Esophagus muscularis mucosa (tissue), 4 donors: ENCODE data around the gene PHIP. TPM values are rescaled to one million over a fixed set of nuclear protein-coding genes. Genes with fewer than 3 reads are reported as not detected.

ENCODE experiments used
- DNase-seq: peaks from one replicate; pipeline ENCODE4 v3.0.0-alpha.2; 2017; ENCODE audit errors: extremely low spot score
- H3K27ac ChIP-seq, 4 donors: fragments of 200-600 bp; sonication (generic); replicated peaks in 1 of 4; 1 replicate in 3 of 4; 2 replicates in 1 of 4; pipeline ENCODE4 v1.5.1; 2016 to 2019; ENCODE audit warnings: mild to moderate bottlenecking in 1 of 4
- H3K27me3 ChIP-seq, 4 donors: fragments of 200-600 bp; sonication (generic); one replicate each; pipeline versions ENCODE4 v1.5.1 to v1.6.0; 2016 to 2019
- H3K36me3 ChIP-seq, 4 donors: fragments of 200-600 bp; sonication (generic); one replicate each; pipeline ENCODE4 v1.5.1; 2016 to 2019
- H3K4me1 ChIP-seq, 4 donors: fragments of 200-600 bp; sonication (generic); one replicate each; pipeline ENCODE4 v1.5.1; 2016 to 2019
- H3K4me3 ChIP-seq, 4 donors: fragments of 200-600 bp; sonication (generic); 1 replicate in 2 of 4; 2 replicates in 2 of 4; pipeline ENCODE4 v1.5.1; 2016 to 2019; ENCODE audit warnings: mild to moderate bottlenecking in 4 of 4, moderate library complexity in 1 of 4
- H3K9me3 ChIP-seq, 4 donors: fragments of 200-600 bp; sonication (generic); 1 replicate in 3 of 4; 2 replicates in 1 of 4; pipeline ENCODE4 v1.5.1; 2016 to 2019
- CTCF ChIP-seq, 3 experiments: fragments of 200-600 bp in 2 of 3; fragments of 450-650 bp in 1 of 3; sonication (generic) in 2 of 3; IDR thresholded peaks; one replicate each; pipeline ENCODE4 v1.5.1; 2017 to 2019; ENCODE audit warnings: antibody characterized with exemption in 3 of 3, mild to moderate bottlenecking in 2 of 3, moderate library complexity in 1 of 3
- EP300 ChIP-seq: sonication (generic); formaldehyde crosslinking; IDR thresholded peaks from one replicate; pipeline ENCODE4 v1.6.1; 2017; ENCODE audit warnings: antibody characterized with exemption
- POLR2A ChIP-seq: fragments of 450-650 bp; IDR thresholded peaks from one replicate; pipeline ENCODE4 v1.6.1; 2017; ENCODE audit warnings: antibody characterized with exemption, moderate library complexity, mild to moderate bottlenecking, low read depth
- POLR2AphosphoS5 ChIP-seq, 2 donors: sonication (generic); formaldehyde crosslinking; IDR thresholded peaks; one replicate each; pipeline ENCODE4 v1.6.1; 2017; ENCODE audit warnings: antibody characterized with exemption in 2 of 2
- WGBS: methylation state at CpG from one replicate; pipeline ENCODE4 v1.1.5; 2018; 5-methylcytosine and 5-hydroxymethylcytosine counted together
- intact Hi-C: fragments of 100-400 bp; cut with DNase I; formaldehyde crosslinking; loops from one replicate; pipeline ENCODE4 v1.15.1; 2023
- total RNA-seq, 4 donors: library from RNA; depleted of rRNA; stranded (reverse); fragments of >200 nt; gene quantifications; one replicate each; pipeline versions ENCODE4 v1.1.0 to v1.2.1, GENCODE V29; 2016

The PHIP gene
- total RNA-seq, 4 donors from 2014 or later: 20.1 to 32.4 (median 25.5) TPM

DNA sequence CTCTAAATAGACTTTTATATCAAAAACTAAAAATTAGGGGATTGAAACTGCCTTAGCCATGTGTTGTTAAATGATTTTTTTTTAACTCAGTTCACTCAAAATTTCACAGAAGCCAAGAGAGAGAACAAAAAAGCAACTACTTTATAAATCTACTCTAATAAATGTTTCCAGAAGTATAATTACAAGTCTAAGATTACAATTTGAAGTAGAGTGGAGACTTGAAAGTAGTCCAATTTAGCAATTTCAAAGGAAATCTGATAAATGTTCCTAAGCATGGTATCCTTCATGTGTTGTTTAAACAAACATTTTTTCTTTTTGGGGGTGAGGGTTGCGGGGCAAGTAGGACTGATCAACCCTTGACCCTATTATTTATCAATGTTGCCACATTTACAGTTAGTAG lies 72.6 kb downstream of the PHIP start:
- H3K36me3 ChIP-seq: peaks cover 0 to 31% (median 18%) of the 10 kb centered on the region in 4 donors
- no peak overlapping the region for H3K4me3 ChIP-seq
- no peaks in the 10 kb centered on the region for H3K27me3 ChIP-seq
- H3K27ac ChIP-seq: no peak overlapping the region
- no peak for DNase-seq
- intact Hi-C loops: no loop called here
- WGBS: 100% methylated on average over 1 of the region's 1 CpG
- no peaks in the 10 kb centered on the region for H3K9me3 ChIP-seq
- TF ChIP-seq POLR2A: no peak
- TF ChIP-seq EP300: no peak
- no peak for TF ChIP-seq POLR2AphosphoS5 (IDR thresholded peaks at IDR 0.05)
- no peak for TF ChIP-seq CTCF (IDR thresholded peaks at IDR 0.05)
- H3K4me1 ChIP-seq: peaks cover 0 to 22% (median 7%) of the 10 kb centered on the region in 4 donors

GRCh38 chr6:79005024-79005423 lies 73.0 kb downstream of the PHIP start:
- Histone ChIP-seq H3K4me3 (no peak overlapping the region), H3K27ac (no peak overlapping the region), H3K36me3 (peaks cover 0 to 35% (median 20%) of the 10 kb centered on the region in 4 donors), H3K27me3 (no peaks in the 10 kb centered on the region), H3K9me3 (no peaks in the 10 kb centered on the region), H3K4me1 (peaks cover 0 to 21% (median 7%) of the 10 kb centered on the region in 4 donors)
- 65% methylated on average over 1 of the region's 1 CpG for WGBS
- intact Hi-C loops: no loop called here
- TF ChIP-seq POLR2AphosphoS5 (IDR thresholded peaks at IDR 0.05) (no peak), POLR2A (no peak), EP300 (no peak), CTCF (IDR thresholded peaks at IDR 0.05) (no peak)
- no peak for DNase-seq

DNA sequence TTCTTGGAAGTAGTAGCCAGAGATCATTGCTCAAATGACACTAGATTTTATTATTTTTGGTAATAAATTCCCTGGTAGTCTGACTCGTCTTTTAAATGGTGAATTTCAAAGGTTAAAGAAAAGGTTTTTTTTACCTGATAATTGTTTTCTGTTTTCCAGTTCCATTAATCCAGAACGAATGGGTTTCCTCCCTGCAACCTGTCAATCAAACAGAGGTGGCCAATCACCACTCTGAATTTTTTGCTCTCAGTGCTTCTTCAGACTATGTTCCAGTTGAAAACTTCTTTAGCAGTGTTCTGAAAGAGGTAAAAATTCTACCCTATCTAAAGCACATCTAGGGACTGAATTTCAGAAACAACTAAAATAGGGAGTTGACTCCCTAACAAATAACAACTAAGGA lies 73.8 kb downstream of the PHIP start:
- Histone ChIP-seq H3K9me3 (no peaks in the 10 kb centered on the region), H3K27ac (no peak overlapping the region), H3K27me3 (no peaks in the 10 kb centered on the region), H3K4me3 (no peak overlapping the region), H3K4me1 (peaks cover 0 to 13% (median 7%) of the 10 kb centered on the region in 4 donors), H3K36me3 (peaks cover 0 to 40% (median 22%) of the 10 kb centered on the region in 4 donors)
- no peak for TF ChIP-seq POLR2AphosphoS5 (IDR thresholded peaks at IDR 0.05)
- no peak for TF ChIP-seq CTCF (IDR thresholded peaks at IDR 0.05)
- TF ChIP-seq EP300: no peak
- TF ChIP-seq POLR2A: no peak
- intact Hi-C loops: no loop called here
- 88% methylated on average over 2 of the region's 2 CpGs for WGBS
- no peak for DNase-seq

- TF ChIP-seq CTCF (IDR thresholded peaks at IDR 0.05) (no peak), EP300 (no peak), POLR2A (no peak), POLR2AphosphoS5 (IDR thresholded peaks at IDR 0.05) (no peak)
- Histone ChIP-seq H3K9me3 (no peaks in the 10 kb centered on the region), H3K4me1 (peaks cover 0 to 12% (median 7%) of the 10 kb centered on the region in 4 donors), H3K4me3 (no peak overlapping the region), H3K27ac (no peak overlapping the region), H3K27me3 (no peaks in the 10 kb centered on the region), H3K36me3 (peaks cover under 1 to 66% (median 35%) of the 10 kb centered on the region in 4 donors)
- DNase-seq: no peak
- intact Hi-C loops: no loop called here
- 96% methylated on average over 1 of the region's 1 CpG for WGBS
Measured at GRCh38 chr6:79001415-79001814, 76.6 kb downstream of the PHIP start.

GRCh38 chr6:78999737-79000136 lies 78.3 kb downstream of the PHIP start:
- Histone ChIP-seq H3K4me1 (no peaks in the 10 kb centered on the region), H3K36me3 (peaks cover 14 to 82% (median 49%) of the 10 kb centered on the region in 4 donors), H3K27ac (no peak overlapping the region), H3K27me3 (no peaks in the 10 kb centered on the region), H3K4me3 (no peak overlapping the region), H3K9me3 (no peaks in the 10 kb centered on the region)
- no peak for DNase-seq
- no peak for TF ChIP-seq EP300
- intact Hi-C loops: no loop called here
